Heart right ventricle (tissue), 16 donors: ENCODE results near the gene OTULIN. TPM values are rescaled to one million over a fixed set of nuclear protein-coding genes. Genes with fewer than 3 reads are reported as not detected.
A peak's percentile ranks its signal among the peaks of the same experiment; 100 is the strongest.

Experiments
- ATAC-seq, 8 donors: fragments of 200-7000 bp; cut with Tn5 transposase; one replicate each; pipeline ENCODE4 v1.9.1; 2020; ENCODE audit warnings: mild to moderate bottlenecking in 8 of 8, moderate library complexity in 8 of 8, moderate number of reproducible peaks in 1 of 8
- DNase-seq, 2 donors: peaks; one replicate each; pipeline ENCODE4 v3.0.0-alpha.2; 2020
- H3K27ac ChIP-seq, 10 donors: fragments of 200-600 bp; sonication (generic) in 2 of 10; one replicate each; pipeline versions ENCODE4 v1.5.0 to v1.8.0; 2020 to 2022; ENCODE audit warnings: mild to moderate bottlenecking in 3 of 10
- H3K27me3 ChIP-seq, 7 donors: fragments of 200-600 bp; one replicate each; pipeline ENCODE4 v1.8.0; 2021 to 2022; ENCODE audit warnings: mild to moderate bottlenecking in 2 of 7
- H3K36me3 ChIP-seq, 9 donors: fragments of 200-600 bp; sonication (generic) in 1 of 9; one replicate each; pipeline versions ENCODE4 v1.5.0 to v1.8.0; 2020 to 2022; ENCODE audit warnings: mild to moderate bottlenecking in 2 of 9
- H3K4me1 ChIP-seq, 9 donors: fragments of 200-600 bp; sonication (generic) in 1 of 9; one replicate each; pipeline versions ENCODE4 v1.5.0 to v1.8.0; 2020 to 2022; ENCODE audit warnings: mild to moderate bottlenecking in 4 of 9
- H3K4me3 ChIP-seq, 10 donors: fragments of 200-600 bp; sonication (generic) in 2 of 10; one replicate each; pipeline versions ENCODE4 v1.5.0 to v1.8.0; 2020 to 2022; ENCODE audit warnings: mild to moderate bottlenecking in 7 of 10, moderate library complexity in 2 of 10
- H3K9me3 ChIP-seq, 11 donors: fragments of 200-600 bp in 10 of 11; sonication (generic) in 2 of 11; one replicate each; pipeline versions ENCODE4 v1.5.0 to v1.8.0; 2013 to 2022; ENCODE audit warnings: mild to moderate bottlenecking in 2 of 11, control low read depth in 1 of 11, moderate library complexity in 1 of 11
- CTCF ChIP-seq, 9 donors: fragments of 200-600 bp; sonication (generic) in 2 of 9; IDR thresholded peaks; one replicate each; pipeline versions ENCODE4 v1.5.0 to v1.8.0; 2021 to 2022; ENCODE audit warnings: antibody characterized with exemption in 9 of 9, mild to moderate bottlenecking in 5 of 9, moderate library complexity in 1 of 9
- WGBS, 2 donors: extraction: QIAGEN DNeasy Blood & Tissue Kit; methylation state at CpG; one replicate each; pipeline ENCODE4 v1.1.7; 2013; ENCODE audit warnings: inconsistent platforms in 1 of 2; 5-methylcytosine and 5-hydroxymethylcytosine counted together
- intact Hi-C, 10 donors: fragments of 100-400 bp; cut with DNase I; formaldehyde crosslinking; loops; one replicate each; pipeline versions ENCODE4 v1.11.1 to v1.14.2; 2022
- polyA plus RNA-seq, 2 donors: library from polyadenylated mRNA; stranded (reverse); fragments of 200-250 nt; gene quantifications; one replicate each; pipeline ENCODE4 v1.2.3, GENCODE V29; 2013
- total RNA-seq, 10 donors: library from RNA; stranded (reverse); fragmentation: NEBNext Ultra II Directional in 3 of 10; extraction: Animal tissue kit (Norgen Biotek cat#: 25700) in 3 of 10; gene quantifications; one replicate each; pipeline versions ENCODE4 v1.2.1 to v1.2.4, GENCODE V29; 2021 to 2023
- donor health status: Arrhythmogenic right ventricular cardiomyopathy.
- donor health status: ischemic (EF 13 %, LVEDD 7.1; RV severe dilation, severe dysfunction).
- donor health status: healthy with polysubstance abuse.
- donor health status: DM: no; HTN: yes; CAD: no.
- donor health status: DM: no; HTN: no; CAD: no.
- donor health status: ischemic (EF 25% LVEDD 6.9; RV normal size, moderate dysfunction).
- donor health status: ischemic (EF 25% LVEDD 5.7; RV mildly dilated, moderate dysfunction).
- donor health status: healthy.
- donor health status: DM: yes; HTN: yes; CAD: no.
- donor health status: Ischemic cardiomyopathy.
- donor health status: ischemic (EF 35%, LVEDD 5.7; RV mildly dilated, moderate dysfunction).
- donor health status: nonischemic (EF 11% LVEDD 7.7; RV severe dilation, severe dysfunction).
- donor health status: DM: yes; HTN: yes; CAD: no.
- donor health status: PGD.
- donor health status: ischemic (EF 29% LVEDD 5.4; RV normal size, mild dysfunction).
- donor health status: nonischemic (EF 23%, LVEDD 6.1; RV moderate dilation, normal function).

The OTULIN gene
- total and polyA plus RNA-seq, 12 donors: 4.4 to 35.1 (median 24.6) TPM

GRCh38 chr5:14674983-14675854 is 10.7 kb downstream of the OTULIN start:
- WGBS, 2 donors: 91 to 93% methylated on average over 8 of the region's 8 CpGs
- DNase-seq (no peak), ATAC-seq (no peak)
- Histone ChIP-seq H3K27ac (peak overlapping the region in 8 of 10 donors; percentile 2 to 87 (median 57)), H3K9me3 (no peaks in the 10 kb centered on the region), H3K27me3 (no peaks in the 10 kb centered on the region), H3K4me3 (no peak overlapping the region), H3K36me3 (peaks cover 0 to 34% (median 4%) of the 10 kb centered on the region in 9 donors), H3K4me1 (peaks cover 17 to 87% (median 69%) of the 10 kb centered on the region in 9 donors)
- TF ChIP-seq CTCF (IDR thresholded peaks at IDR 0.05): no peak
- intact Hi-C loops: no loop called here

- Histone ChIP-seq H3K9me3 (no peaks in the 10 kb centered on the region), H3K4me1 (peaks cover 14 to 85% (median 64%) of the 10 kb centered on the region in 9 donors), H3K4me3 (peak overlapping the region in 2 of 10 donors; percentile 1 to 2), H3K27me3 (no peaks in the 10 kb centered on the region), H3K36me3 (peaks cover 0 to 41% (median 5%) of the 10 kb centered on the region in 9 donors), H3K27ac (peak overlapping the region in 9 of 10 donors; percentile 2 to 87 (median 59))
- WGBS, 2 donors: 47 to 57% methylated on average over 6 of the region's 6 CpGs
- peak in 1 of 8 donors; percentile 8 for ATAC-seq
- intact Hi-C loops: no loop called here
- DNase-seq: no peak
- TF ChIP-seq CTCF (IDR thresholded peaks at IDR 0.05): no peak
Observed at GRCh38 chr5:14675865-14676300, 11.4 kb downstream of the OTULIN start.

- intact Hi-C loops: no loop called here
- WGBS, 2 donors: 51 to 62% methylated on average over 3 of the region's 3 CpGs
- peaks cover 0 to 45% (median 6%) of the 10 kb centered on the region in 9 donors for H3K36me3 ChIP-seq
- no peak for TF ChIP-seq CTCF (IDR thresholded peaks at IDR 0.05)
- peak overlapping the region in 2 of 10 donors; percentile 1 to 2 for H3K4me3 ChIP-seq
- peak; percentile 27 to 61 (median 40) for ATAC-seq
- H3K27me3 ChIP-seq: no peaks in the 10 kb centered on the region
- H3K4me1 ChIP-seq: peaks cover 13 to 85% (median 59%) of the 10 kb centered on the region in 9 donors
- no peak for DNase-seq
- H3K9me3 ChIP-seq: no peaks in the 10 kb centered on the region
- peak overlapping the region in 9 of 10 donors; percentile 2 to 87 (median 59) for H3K27ac ChIP-seq
Observed at GRCh38 chr5:14676320-14676719, 11.8 kb downstream of the OTULIN start.

- peak overlapping the region in 9 of 10 donors; percentile 33 to 87 (median 68) for H3K27ac ChIP-seq
- intact Hi-C loops: no loop called here
- no peak for TF ChIP-seq CTCF (IDR thresholded peaks at IDR 0.05)
- no peak overlapping the region for H3K4me3 ChIP-seq
- H3K9me3 ChIP-seq: no peaks in the 10 kb centered on the region
- H3K4me1 ChIP-seq: peaks cover 11 to 84% (median 47%) of the 10 kb centered on the region in 9 donors
- H3K36me3 ChIP-seq: peaks cover 0 to 69% (median 12%) of the 10 kb centered on the region in 9 donors
- WGBS, 2 donors: 40 to 48% methylated on average over 5 of the region's 5 CpGs
- DNase-seq: no peak
- no peaks in the 10 kb centered on the region for H3K27me3 ChIP-seq
- peak; percentile 8 to 81 (median 64) for ATAC-seq
Observed at GRCh38 chr5:14678773-14679334, 14.3 kb downstream of the OTULIN start.
